SK-N-SH treated with all-trans-retinoic acid at 6 μM for 48 hours (cell line): ENCODE measurements around the gene SLC7A5.

Experiments
- ARNTL ChIP-seq: fragments of 450-650 bp; formaldehyde crosslinking; IDR thresholded peaks from 2 replicates; pipeline ENCODE4 v1.5.0; 2020; ENCODE audit warnings: low read depth, mild to moderate bottlenecking, moderate library complexity, borderline replicate concordance
- ZFP30 ChIP-seq: fragments of 450-650 bp; formaldehyde crosslinking; IDR thresholded peaks from 2 replicates; pipeline ENCODE4 v1.5.0; 2022; ENCODE audit warnings: mild to moderate bottlenecking, moderate library complexity
- ZNF8 ChIP-seq: fragments of 450-650 bp; formaldehyde crosslinking; IDR thresholded peaks from 2 replicates; pipeline ENCODE4 v1.5.0; 2020; ENCODE audit warnings: mild to moderate bottlenecking, moderate library complexity

DNA sequence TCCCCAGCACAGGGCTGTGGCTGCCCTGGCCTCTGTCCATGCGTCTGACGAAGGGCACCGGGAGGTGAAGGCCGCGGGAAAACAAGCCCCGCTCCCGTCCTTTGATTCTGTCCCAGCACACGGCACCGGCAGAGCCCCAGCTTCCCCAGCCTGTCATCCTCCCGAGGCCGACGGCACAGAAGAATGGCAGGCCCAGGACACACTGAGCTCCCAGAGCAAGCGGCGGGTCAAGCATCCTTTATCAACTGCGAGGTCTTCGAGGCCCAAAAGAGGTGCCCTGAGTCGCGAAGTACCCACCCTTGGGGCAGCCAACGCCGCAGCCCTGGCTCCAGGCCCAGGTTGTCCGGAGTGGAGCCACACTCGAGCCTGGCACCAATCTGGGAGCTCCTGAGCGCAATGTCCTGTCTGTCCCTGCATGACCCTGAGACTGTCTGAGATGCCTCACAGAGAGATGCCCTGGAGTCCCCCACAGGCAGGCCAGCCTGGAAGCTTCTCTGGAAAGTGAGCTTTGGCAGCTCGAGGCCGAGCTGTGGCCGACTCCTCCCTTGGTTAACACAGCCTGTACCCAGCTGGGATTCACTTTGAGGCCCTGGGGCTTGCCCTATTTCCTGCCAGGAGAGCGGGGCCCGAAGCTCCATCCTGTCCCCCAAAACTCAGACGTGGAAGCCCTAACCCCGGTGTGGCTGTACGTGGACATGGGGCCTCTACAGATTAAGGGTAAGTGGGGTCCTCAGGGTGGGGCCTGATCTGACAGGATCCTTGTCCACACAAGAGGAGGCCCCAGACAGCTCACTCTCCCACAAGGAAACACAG, 23.3 kb downstream of the SLC7A5 start:
- TF ChIP-seq ZNF8 (CRISPR knock-in tag) (no peak), ZFP30 (CRISPR knock-in tag) (no peak), ARNTL (CRISPR knock-in tag) (no peak)
